Suprapubic skin (tissue), 4 donors: ENCODE results near the gene ATP13A3.

Experiments used
- CTCF ChIP-seq, 2 donors: fragments of 200-600 bp in 1 of 2; fragments of 450-650 bp in 1 of 2; sonication (generic) in 1 of 2; IDR thresholded peaks; one replicate each; pipeline ENCODE4 v1.5.1; 2016 to 2019; ENCODE audit warnings: antibody characterized with exemption in 2 of 2, mild to moderate bottlenecking in 1 of 2, moderate library complexity in 1 of 2
- EP300 ChIP-seq: sonication (generic); formaldehyde crosslinking; IDR thresholded peaks from one replicate; pipeline ENCODE4 v1.6.1; 2017; ENCODE audit warnings: antibody characterized with exemption
- POLR2A ChIP-seq, 2 donors: fragments of 450-650 bp; IDR thresholded peaks; one replicate each; pipeline ENCODE4 v1.6.1; 2017; ENCODE audit warnings: antibody characterized with exemption in 2 of 2, mild to moderate bottlenecking in 2 of 2, moderate library complexity in 2 of 2
- POLR2AphosphoS5 ChIP-seq, 3 donors: sonication (generic); formaldehyde crosslinking; IDR thresholded peaks; one replicate each; pipeline ENCODE4 v1.6.1; 2017; ENCODE audit warnings: antibody characterized with exemption in 3 of 3

- no peak for TF ChIP-seq CTCF (IDR thresholded peaks at IDR 0.05)
- no peak for TF ChIP-seq POLR2A (IDR thresholded peaks at IDR 0.05)
- TF ChIP-seq EP300 = no peak
- no peak for TF ChIP-seq POLR2AphosphoS5 (IDR thresholded peaks at IDR 0.05)
These were observed 3.2 kb upstream of the ATP13A3 start for GRCh38 chr3:194489736-194490612.
